ENCODE measurements around the gene ST3GAL4.
"Not testable (repeated sequence)": the region's sequence is repeated elsewhere in the genome, so short reads cannot be mapped to it uniquely, and the experiment has no call there.

ST3GAL4 gene

GRCh38 chr11:126355324-126355925 lies at the start of gene ST3GAL4:
TSS of gene ST3GAL4 (plus strand) at chr11:126355686. CDS start at chr11:126406156, 50,470 bp downstream.
- peak; percentile 60 for DNase-seq

DNA sequence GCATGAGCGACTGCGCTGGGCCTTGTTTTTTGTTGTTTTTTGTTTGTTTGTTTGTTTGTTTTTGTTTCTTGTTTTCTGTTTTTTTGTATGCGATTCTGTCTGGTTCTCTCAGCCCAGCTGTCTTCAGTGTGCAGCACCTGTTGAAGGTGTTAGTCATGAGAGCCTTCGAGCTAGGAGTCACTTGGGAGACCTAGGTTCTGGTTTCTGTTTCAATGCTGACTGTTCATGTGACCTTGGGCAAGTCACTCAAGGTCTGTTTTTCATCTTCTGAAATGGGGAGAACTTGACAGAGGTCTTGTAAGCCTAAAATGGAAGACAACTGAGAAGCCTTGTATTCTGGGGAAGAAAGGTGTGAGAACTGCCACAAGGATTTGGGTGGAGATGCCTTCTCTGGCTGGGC lies 49.8 kb upstream of the ST3GAL4 start:
- DNase-seq: no peak

DNA sequence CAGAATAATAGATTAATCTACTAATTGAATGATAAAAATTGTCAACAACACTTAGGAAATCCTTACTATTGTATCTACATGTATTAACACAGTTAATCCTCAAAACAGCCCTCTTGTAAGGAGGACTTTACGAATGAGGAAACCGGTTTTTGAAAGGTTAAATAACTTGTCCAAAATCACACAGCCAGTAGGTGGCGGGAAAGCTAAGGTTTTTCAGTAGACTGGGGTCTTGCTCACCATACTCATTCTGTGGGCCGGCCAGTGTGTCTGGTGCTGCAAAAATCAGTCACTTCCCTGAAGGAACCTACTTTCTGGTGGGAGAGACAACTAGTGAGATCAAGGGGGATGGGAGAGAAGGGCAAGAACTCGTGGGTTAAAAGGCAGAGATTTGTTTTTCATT lies 47.8 kb upstream of the ST3GAL4 start:
- peak; percentile 26 for DNase-seq

- DNase-seq: no peak
These were observed 47.2 kb upstream of the ST3GAL4 start for GRCh38 chr11:126308271-126308671.

DNA sequence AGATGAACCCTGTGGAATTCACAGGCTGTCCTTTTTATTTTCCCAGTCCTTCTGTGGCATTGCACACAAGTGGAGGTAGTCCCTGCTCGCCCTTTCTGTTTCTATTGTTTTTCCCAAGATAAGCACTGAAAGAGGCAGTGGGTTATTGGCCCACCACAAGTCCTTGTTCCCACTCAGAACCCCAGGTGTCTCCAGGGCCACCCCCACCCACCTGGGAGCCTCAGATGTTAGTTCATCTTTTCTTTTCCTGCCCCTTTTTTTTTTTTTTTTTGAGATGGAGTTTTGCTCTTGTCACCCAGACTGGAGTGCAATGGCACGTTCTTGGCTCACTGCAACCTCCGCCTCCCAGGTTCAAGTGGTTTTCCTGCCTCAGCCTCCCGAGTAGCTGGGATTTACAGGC lies 46.7 kb upstream of the ST3GAL4 start:
- not testable (repeated sequence) for DNase-seq

DNA sequence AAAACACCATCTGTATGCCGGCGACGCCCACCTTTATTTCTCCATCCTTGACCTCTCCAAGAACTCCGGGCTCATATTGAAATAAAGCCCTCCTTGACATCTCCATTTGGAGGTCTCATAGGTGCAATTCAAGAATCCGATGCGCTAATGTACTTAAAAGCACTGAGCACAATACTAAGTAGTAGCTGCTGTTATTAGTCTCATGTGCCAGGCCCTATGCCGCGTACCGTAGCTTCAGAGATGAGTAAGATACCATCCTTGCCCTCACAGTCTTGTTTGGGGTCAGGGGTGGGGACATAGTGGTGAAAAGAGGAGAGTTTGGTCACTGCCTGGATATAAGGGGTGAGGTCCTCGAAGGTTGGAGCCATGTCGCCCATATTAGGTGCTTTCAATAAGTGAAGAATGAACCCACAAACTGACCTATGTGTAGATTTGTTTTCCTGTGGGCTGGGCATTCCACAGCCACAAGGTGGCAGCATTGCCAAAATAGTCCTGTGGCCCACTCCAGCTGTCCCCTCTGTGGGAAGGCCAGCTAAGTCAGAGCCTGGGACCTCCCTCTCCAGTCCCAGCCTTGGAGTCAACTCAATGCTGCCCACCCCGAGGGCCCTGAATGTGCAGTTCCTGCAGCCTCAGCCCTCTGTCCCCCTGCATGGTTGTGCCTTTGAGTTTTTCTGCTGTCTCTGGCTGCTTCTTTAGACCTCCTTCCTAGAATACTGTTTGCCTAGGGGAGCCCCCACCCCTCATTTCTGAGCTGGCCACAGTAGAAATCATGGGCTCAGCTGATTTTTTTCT lies 45.1 kb upstream of the ST3GAL4 start:
- peak; percentile 55 for DNase-seq

DNA sequence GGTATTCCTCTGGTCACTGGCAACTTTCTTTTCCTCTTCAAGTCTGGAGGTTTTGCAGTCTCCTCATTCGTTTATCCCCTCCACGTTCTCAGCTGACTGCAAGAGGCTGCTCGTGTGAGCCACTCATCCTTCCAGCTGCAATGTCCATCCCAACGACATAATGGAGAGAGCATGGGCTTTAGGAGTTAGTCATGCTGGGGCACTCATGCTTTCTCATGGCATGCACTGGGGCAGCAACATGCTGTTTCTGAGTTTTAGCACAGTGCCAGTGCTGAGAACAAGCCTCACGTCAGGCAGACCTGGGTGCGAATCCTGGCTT lies 44.5 kb upstream of the ST3GAL4 start:
- DNase-seq: no peak

- no peak for DNase-seq
These were observed 43.8 kb upstream of the ST3GAL4 start for GRCh38 chr11:126311401-126312291.

GRCh38 chr11:126312961-126313360 lies 42.5 kb upstream of the ST3GAL4 start:
- DNase-seq: no peak

DNA sequence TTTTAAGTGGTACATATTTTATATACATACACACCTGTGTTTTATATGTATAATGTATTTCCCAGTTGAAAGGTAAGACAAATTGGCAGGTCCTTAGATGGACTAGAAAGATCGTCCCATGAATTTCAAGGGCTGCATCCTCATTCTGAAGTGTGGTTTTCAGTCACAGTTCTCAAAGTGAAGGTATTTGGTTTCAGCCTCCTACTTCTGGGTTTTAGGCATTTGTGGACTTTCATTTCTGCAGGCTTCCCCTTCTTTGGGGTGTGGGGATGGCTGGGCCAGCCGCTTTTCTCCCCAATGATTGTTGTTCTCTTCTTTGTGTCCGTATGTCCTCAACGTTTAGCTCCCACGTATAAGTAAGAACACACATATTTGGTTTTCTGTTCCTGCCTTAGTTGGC lies 41.7 kb upstream of the ST3GAL4 start:
- DNase-seq: no peak

GRCh38 chr11:126317432-126317755 lies 38.1 kb upstream of the ST3GAL4 start:
- DNase-seq: peak; percentile 27

DNA sequence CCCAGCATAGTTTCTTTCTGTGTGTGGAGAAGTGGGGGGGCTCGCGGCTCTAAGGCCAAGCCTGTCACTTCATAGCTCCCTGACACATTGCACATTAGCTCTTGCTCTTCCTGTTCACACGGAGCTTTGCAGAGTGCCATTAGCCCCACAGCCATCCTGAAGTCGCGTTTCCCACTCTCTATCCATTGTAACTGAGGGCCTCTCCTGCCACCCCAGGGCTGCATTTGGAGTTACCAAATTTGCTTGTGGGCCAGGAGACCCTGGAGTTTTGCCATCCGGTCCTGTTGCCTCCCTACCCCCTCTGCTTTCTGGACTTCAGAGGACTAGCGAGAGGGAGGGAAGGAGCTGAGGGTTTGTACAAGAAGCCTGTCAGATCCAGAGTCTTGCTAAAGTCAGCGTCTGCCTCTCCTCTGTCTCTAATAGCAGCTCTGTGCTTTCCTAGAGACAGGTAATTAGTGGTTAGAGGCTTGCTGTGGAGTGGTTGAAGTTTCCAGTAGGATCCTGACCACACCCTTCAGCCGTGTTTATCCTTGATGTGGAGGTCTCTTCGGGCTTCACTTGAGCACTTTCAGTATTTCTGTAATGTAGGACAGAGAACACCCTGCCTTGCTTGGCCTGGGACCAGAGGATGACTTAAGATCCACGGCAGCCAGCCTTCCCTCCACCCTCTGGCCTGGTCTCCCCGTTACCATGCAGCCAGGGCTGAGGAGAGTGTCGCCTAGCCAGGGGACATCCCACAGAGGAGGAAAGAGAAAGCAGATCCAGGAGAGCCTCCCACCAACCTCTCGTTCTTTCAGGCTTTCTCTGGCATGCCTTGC lies 37.5 kb upstream of the ST3GAL4 start:
- DNase-seq: peak; percentile 65

DNA sequence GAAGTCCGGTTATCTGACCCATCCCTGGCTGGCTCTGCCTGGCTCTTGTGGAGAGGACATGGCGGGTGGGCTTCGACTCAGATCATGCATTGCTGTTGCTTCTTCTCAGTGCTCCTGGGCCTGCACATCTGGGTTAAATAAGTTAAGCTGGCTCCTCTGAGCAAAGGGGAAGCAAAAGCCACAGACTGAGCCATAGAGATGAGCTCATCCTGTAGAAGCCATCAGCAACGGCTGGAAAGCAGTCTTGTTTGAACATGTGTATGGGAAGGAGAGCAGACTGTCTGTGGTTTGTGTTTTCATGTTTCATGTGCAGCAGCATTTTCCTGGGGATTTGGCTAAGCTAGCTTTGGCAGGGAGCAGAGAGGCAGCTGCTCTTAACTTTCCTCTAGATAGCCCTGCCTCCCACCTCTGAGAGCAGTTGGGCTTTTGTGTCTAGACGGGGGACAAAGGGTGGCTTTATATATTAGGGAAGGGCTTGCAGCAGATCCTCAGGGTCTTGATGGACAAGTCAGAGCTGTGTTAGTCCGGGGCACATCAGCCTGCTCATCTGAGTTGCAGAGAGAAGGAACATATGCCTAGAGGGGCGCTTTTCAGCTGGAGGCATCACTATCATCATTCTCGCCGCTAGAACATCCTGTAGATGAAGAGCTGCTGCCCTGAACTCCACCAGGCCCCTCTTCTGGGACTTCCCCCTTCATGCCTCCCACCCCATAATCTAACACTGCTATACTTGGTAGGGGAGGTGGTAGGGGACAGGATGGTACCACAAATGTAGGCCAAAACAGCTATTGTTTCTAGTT lies 36.7 kb upstream of the ST3GAL4 start:
- DNase-seq: peak; percentile 95

DNA sequence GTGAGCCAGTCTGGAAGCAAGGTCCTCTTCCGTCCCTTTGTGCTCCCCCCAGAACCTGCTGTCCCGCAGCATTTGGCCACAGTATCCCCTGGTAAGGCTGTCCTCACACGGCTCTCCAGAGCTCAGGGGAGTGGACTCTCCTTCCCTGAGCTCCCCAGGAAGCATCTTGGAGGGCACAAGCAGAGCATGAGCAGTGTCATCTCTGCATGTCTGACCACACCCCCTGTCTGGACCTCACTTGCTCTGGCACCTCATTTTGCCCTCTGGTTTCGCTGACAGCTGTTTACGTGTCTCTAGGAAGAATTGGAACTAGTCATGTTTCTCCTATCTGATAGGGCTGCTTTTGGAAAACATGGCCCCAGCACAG lies 36.1 kb upstream of the ST3GAL4 start:
- no peak for DNase-seq

GRCh38 chr11:126322996-126323395 lies 32.5 kb upstream of the ST3GAL4 start:
- DNase-seq: no peak

DNA sequence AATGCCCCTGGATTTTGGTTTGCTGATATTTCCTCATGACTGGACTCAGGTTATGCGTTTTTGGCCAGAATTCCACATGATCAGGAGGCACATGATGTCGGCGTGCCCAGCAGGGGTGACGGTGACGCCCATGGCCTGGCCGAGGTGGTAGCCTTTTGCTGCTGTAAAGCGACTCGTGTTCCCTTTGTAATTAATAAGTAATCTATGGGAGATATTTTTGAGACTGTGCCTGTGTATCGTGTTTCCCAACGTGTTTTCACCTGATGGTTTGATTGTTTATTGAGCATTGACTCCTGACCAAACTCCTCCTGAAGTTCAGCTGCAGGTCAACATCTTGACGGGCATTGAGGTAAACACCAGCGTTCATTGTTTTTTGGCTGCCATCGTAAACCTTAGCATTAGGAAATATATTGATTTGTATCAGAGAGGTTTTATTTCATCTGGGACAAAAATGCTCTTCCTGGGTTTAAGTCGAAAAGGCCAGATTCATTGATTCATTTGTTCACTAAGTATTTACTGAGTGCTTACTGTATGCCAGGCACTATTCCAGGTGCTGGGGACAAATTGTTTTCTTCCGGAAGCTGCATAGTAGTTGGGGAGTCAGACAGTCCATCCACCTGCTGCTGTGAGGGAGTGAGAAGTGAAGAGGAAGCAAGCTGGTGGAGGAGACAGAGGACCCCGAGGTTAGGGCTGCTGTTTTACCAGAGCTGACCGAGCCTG lies 28.0 kb upstream of the ST3GAL4 start:
- DNase-seq: no peak

- DNase-seq: no peak
These were observed 27.5 kb upstream of the ST3GAL4 start for GRCh38 chr11:126328001-126328390.

GRCh38 chr11:126328444-126328843 lies 27.0 kb upstream of the ST3GAL4 start:
- no peak for DNase-seq

DNA sequence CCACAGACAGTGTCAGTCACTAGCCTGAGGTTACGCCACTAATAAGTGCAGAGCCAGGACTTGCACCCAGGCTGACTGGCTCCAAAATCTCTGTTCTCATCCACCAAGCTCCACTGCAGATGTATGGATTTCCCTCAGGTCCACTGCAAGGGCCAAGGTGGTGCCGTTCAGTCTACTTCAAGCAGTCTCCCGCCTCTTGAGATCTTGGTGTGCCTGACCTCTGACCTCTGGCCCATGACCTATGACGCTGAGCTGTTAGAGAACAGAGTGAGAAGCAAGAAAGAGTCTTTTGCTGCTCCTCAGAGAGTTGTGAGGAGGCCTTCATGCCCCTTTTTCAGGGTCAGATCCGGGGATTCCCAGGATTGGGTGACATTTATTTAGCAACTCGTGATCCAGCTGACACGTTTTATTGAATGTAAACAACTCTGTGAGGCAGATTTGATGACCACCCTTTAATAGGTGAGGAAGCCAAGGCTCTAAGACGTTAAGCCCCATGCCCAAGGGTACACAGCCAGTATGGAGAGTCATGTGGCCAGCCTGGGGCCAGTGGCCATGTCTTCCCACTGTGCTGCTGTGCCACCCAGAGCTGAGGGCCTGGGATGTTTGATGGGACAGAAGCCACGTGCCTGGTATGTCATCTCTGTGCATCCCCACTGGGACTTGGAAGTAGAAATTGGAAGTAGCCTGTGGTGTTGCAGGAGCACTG lies 26.4 kb upstream of the ST3GAL4 start:
- DNase-seq: no peak

DNA sequence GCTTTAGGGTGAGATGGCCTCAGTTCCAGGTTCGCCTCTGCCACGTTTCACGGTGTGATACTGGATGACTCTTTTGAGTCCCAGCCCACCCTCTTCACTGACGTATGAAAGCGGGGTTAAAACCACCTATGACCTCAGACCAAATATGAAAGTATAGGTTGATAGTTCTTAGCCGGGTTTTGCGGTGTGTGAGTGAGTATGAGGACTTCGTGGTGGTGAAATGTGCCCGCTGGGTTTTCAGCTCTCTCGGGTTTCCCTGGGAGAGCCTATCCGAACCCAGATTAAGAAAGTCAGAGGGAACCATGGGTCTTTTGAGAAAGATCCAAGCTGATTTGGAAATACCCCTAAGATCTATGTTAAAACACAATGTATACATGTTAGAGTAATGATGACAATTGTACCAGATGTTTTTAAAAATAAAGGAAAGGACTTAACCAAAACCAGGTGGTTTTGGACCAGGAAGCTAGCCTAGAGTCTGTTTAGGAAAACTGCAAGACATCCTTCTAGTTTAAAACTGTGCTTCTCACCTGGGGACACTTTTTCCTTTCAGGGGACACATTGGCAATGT lies 25.8 kb upstream of the ST3GAL4 start:
- DNase-seq: no peak

- DNase-seq: no peak
These were observed 24.2 kb upstream of the ST3GAL4 start for GRCh38 chr11:126331286-126331685.
